Measurements from ENCODE around the gene PDE7B. TPM values are rescaled to one million over a fixed set of nuclear protein-coding genes. Genes with fewer than 3 reads are reported as not detected.

PDE7B gene
- total RNA-seq, 1 experiment from 2014 or later: not detected

DNA sequence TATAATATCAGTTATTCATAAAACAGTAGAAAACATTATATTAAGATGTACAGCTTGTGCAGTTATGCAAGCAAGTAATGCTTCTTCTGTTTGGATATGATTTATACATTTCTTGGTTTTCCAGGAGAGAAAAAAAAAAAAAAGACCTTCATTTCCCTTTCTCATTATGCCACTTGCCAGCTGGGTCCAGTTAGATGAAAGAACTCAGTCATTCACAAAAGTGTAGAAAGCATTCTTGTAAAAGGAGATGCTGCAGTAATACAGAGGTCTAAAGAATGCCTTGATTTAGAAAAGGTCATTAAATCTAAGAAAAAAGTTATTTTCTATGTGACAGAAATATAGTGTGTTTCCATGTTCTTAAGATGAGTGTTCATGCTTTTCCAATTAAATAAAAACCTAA is 7.4 kb downstream of the PDE7B start (continued):
- TF ChIP-seq, protein P1, sequence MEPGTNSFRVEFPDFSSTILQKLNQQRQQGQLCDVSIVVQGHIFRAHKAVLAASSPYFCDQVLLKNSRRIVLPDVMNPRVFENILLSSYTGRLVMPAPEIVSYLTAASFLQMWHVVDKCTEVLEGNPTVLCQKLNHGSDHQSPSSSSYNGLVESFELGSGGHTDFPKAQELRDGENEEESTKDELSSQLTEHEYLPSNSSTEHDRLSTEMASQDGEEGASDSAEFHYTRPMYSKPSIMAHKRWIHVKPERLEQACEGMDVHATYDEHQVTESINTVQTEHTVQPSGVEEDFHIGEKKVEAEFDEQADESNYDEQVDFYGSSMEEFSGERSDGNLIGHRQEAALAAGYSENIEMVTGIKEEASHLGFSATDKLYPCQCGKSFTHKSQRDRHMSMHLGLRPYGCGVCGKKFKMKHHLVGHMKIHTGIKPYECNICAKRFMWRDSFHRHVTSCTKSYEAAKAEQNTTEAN (CRISPR knock-in tag; IDR thresholded peaks at IDR 0.05): no peak
- TF ChIP-seq SOX15 (CRISPR knock-in tag; IDR thresholded peaks at IDR 0.05) (no peak), ZNF121 (CRISPR knock-in tag; IDR thresholded peaks at IDR 0.05) (no peak), GTF2I (CRISPR knock-in tag; conservative IDR thresholded peaks at IDR 0.05) (no peak), ZNF317 (CRISPR knock-in tag; IDR thresholded peaks at IDR 0.05; ENCODE audit: borderline replicate concordance, low read depth) (no peak), ETV6 (CRISPR knock-in tag; IDR thresholded peaks at IDR 0.05) (no peak)
- TF ChIP-seq, protein P2, sequence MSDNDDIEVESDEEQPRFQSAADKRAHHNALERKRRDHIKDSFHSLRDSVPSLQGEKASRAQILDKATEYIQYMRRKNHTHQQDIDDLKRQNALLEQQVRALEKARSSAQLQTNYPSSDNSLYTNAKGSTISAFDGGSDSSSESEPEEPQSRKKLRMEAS (CRISPR knock-in tag; IDR thresholded peaks at IDR 0.05): no peak
- TF ChIP-seq, protein P3, sequence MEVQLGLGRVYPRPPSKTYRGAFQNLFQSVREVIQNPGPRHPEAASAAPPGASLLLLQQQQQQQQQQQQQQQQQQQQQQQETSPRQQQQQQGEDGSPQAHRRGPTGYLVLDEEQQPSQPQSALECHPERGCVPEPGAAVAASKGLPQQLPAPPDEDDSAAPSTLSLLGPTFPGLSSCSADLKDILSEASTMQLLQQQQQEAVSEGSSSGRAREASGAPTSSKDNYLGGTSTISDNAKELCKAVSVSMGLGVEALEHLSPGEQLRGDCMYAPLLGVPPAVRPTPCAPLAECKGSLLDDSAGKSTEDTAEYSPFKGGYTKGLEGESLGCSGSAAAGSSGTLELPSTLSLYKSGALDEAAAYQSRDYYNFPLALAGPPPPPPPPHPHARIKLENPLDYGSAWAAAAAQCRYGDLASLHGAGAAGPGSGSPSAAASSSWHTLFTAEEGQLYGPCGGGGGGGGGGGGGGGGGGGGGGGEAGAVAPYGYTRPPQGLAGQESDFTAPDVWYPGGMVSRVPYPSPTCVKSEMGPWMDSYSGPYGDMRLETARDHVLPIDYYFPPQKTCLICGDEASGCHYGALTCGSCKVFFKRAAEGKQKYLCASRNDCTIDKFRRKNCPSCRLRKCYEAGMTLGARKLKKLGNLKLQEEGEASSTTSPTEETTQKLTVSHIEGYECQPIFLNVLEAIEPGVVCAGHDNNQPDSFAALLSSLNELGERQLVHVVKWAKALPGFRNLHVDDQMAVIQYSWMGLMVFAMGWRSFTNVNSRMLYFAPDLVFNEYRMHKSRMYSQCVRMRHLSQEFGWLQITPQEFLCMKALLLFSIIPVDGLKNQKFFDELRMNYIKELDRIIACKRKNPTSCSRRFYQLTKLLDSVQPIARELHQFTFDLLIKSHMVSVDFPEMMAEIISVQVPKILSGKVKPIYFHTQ (CRISPR knock-in tag; IDR thresholded peaks at IDR 0.05): no peak
- TF ChIP-seq, protein P4, sequence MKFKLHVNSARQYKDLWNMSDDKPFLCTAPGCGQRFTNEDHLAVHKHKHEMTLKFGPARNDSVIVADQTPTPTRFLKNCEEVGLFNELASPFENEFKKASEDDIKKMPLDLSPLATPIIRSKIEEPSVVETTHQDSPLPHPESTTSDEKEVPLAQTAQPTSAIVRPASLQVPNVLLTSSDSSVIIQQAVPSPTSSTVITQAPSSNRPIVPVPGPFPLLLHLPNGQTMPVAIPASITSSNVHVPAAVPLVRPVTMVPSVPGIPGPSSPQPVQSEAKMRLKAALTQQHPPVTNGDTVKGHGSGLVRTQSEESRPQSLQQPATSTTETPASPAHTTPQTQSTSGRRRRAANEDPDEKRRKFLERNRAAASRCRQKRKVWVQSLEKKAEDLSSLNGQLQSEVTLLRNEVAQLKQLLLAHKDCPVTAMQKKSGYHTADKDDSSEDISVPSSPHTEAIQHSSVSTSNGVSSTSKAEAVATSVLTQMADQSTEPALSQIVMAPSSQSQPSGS (CRISPR knock-in tag; IDR thresholded peaks at IDR 0.05; ENCODE audit: borderline replicate concordance, low read depth): no peak

DNA sequence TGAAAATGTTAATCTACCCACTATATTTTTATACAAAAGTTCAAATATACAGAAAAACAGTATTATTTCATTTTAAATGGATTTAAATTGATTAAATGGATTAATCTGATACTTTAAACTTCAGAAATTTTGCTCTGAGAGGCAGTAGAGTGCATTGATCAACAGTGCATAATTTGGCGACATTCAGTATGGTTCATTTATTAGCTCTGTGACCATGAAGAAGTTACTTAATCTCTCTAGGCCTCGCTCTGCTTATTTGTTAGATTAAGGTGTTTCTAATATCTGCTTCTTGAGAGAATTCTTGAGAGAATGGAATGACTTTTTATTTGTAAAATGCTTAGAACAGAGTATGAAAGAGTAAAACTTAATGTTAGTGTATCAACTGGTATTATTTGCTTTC is 8.9 kb downstream of the PDE7B start:
- no peak overlapping the region for H3K27ac Mint-ChIP-seq
- DNase-seq (ENCODE audit: low spot score) (no peak), ATAC-seq (no peak)
- H3K27me3 Mint-ChIP-seq (ENCODE audit: low read depth): no peaks in the 10 kb centered on the region
- H3K36me3 Mint-ChIP-seq: no peaks in the 10 kb centered on the region
- no peaks in the 10 kb centered on the region for H3K4me1 Mint-ChIP-seq
- H3K9me3 Mint-ChIP-seq: peaks cover 4% of the 10 kb centered on the region
- ChIA-PET POLR2A (no interaction called here), CTCF (no interaction called here)
- TF ChIP-seq, protein P5, sequence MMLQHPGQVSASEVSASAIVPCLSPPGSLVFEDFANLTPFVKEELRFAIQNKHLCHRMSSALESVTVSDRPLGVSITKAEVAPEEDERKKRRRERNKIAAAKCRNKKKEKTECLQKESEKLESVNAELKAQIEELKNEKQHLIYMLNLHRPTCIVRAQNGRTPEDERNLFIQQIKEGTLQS (CRISPR knock-in tag; conservative IDR thresholded peaks at IDR 0.05): no peak
- TF ChIP-seq KAT7 (CRISPR knock-in tag; IDR thresholded peaks at IDR 0.05; ENCODE audit: borderline replicate concordance) (no peak), IRF2 (CRISPR knock-in tag; IDR thresholded peaks at IDR 0.05; ENCODE audit: borderline replicate concordance, low read depth) (no peak), NR1H2 (CRISPR knock-in tag; IDR thresholded peaks at IDR 0.05) (no peak), NR2C2 (CRISPR knock-in tag; IDR thresholded peaks at IDR 0.05) (no peak), GTF2I (CRISPR knock-in tag; conservative IDR thresholded peaks at IDR 0.05) (no peak), ATF1 (CRISPR knock-in tag; IDR thresholded peaks at IDR 0.05) (no peak), ZBTB21 (CRISPR knock-in tag; IDR thresholded peaks at IDR 0.05; ENCODE audit: borderline replicate concordance) (no peak), SP1 (CRISPR knock-in tag; conservative IDR thresholded peaks at IDR 0.05) (no peak), ZNF317 (CRISPR knock-in tag; IDR thresholded peaks at IDR 0.05; ENCODE audit: borderline replicate concordance, low read depth) (no peak), HMGA2 (CRISPR knock-in tag; IDR thresholded peaks at IDR 0.05) (no peak), NR3C1 (CRISPR knock-in tag; conservative IDR thresholded peaks at IDR 0.05; ENCODE audit: low read depth) (no peak), FOXJ3 (CRISPR knock-in tag; IDR thresholded peaks at IDR 0.05; ENCODE audit: borderline replicate concordance) (no peak)
- TF ChIP-seq, protein P6, sequence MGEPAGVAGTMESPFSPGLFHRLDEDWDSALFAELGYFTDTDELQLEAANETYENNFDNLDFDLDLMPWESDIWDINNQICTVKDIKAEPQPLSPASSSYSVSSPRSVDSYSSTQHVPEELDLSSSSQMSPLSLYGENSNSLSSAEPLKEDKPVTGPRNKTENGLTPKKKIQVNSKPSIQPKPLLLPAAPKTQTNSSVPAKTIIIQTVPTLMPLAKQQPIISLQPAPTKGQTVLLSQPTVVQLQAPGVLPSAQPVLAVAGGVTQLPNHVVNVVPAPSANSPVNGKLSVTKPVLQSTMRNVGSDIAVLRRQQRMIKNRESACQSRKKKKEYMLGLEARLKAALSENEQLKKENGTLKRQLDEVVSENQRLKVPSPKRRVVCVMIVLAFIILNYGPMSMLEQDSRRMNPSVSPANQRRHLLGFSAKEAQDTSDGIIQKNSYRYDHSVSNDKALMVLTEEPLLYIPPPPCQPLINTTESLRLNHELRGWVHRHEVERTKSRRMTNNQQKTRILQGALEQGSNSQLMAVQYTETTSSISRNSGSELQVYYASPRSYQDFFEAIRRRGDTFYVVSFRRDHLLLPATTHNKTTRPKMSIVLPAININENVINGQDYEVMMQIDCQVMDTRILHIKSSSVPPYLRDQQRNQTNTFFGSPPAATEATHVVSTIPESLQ (CRISPR knock-in tag; IDR thresholded peaks at IDR 0.05): no peak
- TF ChIP-seq, protein P7, sequence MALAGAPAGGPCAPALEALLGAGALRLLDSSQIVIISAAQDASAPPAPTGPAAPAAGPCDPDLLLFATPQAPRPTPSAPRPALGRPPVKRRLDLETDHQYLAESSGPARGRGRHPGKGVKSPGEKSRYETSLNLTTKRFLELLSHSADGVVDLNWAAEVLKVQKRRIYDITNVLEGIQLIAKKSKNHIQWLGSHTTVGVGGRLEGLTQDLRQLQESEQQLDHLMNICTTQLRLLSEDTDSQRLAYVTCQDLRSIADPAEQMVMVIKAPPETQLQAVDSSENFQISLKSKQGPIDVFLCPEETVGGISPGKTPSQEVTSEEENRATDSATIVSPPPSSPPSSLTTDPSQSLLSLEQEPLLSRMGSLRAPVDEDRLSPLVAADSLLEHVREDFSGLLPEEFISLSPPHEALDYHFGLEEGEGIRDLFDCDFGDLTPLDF (CRISPR knock-in tag; IDR thresholded peaks at IDR 0.05): no peak
- TF ChIP-seq, protein P8, sequence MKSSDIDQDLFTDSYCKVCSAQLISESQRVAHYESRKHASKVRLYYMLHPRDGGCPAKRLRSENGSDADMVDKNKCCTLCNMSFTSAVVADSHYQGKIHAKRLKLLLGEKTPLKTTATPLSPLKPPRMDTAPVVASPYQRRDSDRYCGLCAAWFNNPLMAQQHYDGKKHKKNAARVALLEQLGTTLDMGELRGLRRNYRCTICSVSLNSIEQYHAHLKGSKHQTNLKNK (CRISPR knock-in tag; IDR thresholded peaks at IDR 0.05): no peak
- TF ChIP-seq, protein P1 (CRISPR knock-in tag; IDR thresholded peaks at IDR 0.05): no peak
- no peak overlapping the region for H3K4me3 Mint-ChIP-seq

All from WTC11 (cell line).